ENCODE results near the gene CLPTM1.

The CLPTM1 gene

DNA sequence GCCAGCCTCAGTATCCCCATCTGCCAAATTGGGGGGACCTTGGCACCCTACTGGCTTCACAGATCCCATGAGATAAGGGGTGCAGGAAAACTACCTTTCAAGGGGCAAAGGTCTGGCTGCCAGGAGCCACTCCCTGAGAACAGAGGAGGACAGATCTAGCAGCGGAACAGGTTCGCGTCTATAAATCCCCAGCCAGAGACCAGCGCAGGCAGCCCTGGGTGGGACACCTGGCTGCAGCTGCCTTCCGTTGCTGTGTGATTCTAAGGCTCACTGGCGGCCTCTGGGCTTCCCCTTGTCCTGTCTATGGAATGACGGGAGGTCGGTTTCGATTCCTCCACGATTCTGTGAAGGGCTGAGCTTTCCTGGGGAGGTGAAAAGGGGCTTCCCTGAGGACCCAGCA, 53.4 kb downstream of the CLPTM1 start:
- DNase-seq (ENCODE audit: low read depth in 4 of 4, low spot score in 1 of 4) = no peak

GRCh38 chr19:45009625-45010255, 54.6 kb downstream of the CLPTM1 start:
- no peak for DNase-seq (ENCODE audit: low read depth in 4 of 4, low spot score in 1 of 4)

DNA sequence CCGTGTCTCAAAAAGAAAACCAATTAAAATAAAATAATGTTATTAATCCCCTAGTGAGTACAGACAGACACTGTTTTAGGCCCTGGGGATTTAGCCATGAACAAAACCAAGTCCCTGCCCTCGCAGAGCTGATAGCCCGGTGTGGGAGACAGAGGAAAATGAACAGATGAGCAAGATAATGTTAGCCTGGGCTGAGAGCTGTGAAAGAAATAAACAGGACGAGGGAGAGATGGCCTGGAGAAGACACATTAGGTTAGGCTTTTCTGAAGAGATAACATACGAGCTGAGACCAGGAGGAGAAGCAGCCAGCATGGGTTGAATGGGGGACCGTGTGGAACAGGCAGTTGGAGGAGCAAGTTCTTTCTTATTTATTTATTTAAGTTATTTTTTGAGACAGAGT, 55.1 kb downstream of the CLPTM1 start:
- DNase-seq (ENCODE audit: low read depth in 4 of 4, low spot score in 1 of 4) = no peak

- no peak for DNase-seq (ENCODE audit: low read depth in 4 of 4, low spot score in 1 of 4)
Observed at GRCh38 chr19:45011959-45012358, 56.8 kb downstream of the CLPTM1 start.

- peak; percentile 25 to 38 (median 34) for DNase-seq (ENCODE audit: low read depth in 4 of 4, low spot score in 1 of 4)
Observed at GRCh38 chr19:45016388-45017314, 61.5 kb downstream of the CLPTM1 start.

DNA sequence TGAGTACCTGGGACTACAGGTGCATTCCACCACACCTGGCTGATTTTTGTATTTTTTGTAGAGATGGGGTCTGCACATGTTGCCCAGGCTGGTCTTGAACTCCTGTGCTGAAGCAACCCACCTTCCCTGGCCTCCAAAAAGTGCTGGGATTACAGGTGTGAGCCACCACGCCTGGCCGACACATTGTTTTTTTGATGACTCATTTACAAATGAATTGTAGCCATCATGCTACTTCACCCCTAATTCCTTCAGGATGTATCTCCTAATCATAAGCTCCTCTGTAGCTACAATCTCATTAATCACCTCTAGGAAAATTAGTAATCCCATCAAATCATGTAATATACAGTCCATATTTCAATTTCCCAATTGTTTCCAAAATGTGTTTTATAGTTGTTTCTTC, 64.0 kb downstream of the CLPTM1 start:
- no peak for DNase-seq (ENCODE audit: low read depth in 4 of 4, low spot score in 1 of 4)

DNA sequence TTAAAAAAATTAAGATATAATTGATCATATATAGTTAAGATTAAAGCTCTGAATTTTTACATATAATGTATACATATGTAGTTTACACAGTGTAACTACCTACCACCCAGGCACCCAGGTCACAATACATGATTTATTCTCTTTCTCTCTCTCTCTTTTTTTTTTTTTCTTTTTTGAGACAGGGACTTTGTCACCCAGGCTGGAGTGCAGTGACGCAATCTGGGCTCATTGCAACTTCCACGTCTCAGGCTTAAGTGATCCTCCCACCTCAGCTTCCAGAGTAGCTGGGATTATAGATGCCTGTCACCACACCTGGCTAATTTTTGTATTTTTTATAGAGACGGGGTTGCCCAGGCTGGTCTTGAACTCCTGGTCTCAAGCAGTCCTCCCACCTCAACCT, 64.9 kb downstream of the CLPTM1 start:
- no peak for DNase-seq (ENCODE audit: low read depth in 4 of 4, low spot score in 1 of 4)

DNA sequence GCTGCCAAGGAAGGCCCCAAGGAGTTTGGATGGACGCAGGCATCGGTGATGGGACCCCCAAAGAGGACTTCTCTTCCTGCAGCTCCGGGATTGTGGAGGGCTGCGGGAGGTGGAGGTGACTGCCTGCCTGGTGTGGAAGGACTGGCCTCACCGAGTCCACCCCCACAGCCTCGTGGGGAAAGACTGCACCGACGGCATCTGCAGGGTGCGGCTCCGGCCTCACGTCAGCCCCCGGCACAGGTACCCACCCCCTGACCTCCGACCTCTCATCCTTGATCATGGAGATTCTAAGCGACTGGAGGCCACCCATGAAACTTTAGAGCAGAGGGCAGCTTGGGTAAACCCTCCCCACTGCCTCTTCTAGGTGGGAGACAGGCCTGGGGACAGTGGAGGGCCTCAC, 66.8 kb downstream of the CLPTM1 start:
- DNase-seq (ENCODE audit: low read depth in 4 of 4, low spot score in 1 of 4) = no peak

DNA sequence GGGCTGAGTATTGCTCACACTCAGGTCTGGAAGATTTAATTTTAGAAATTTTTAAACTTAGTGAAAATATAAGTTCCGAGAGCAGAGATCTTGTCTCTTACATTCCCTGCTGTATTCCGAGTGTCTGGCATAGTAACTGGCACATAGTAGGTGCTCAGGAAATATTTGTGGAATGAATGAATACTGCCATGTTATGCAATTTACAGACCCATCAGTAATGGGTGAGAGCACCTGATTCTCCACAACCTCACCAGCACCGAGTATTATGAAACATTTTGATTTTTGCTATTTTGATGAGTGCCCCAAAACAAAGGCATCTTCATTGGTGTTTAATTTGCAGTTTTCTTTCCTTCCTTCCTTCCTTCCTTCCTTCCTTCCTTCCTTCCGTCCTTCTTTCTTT, 67.9 kb downstream of the CLPTM1 start:
- DNase-seq (ENCODE audit: low read depth in 4 of 4, low spot score in 1 of 4) = no peak

DNA sequence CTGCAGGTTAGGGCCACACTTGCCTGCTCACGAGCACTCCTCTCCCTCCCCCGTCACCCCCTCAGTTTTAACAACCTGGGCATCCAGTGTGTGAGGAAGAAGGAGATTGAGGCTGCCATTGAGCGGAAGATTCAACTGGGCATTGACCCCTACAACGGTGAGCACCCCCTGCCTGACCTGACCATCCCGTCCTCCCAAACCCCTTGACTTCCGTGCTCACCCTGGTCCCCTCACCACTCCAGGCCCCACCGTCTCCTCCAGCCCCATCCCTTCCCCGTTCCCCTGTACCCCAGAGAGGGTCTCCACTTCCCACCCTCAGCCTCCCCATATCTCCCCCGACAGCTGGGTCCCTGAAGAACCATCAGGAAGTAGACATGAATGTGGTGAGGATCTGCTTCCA, 70.1 kb downstream of the CLPTM1 start:
- DNase-seq (ENCODE audit: low read depth in 4 of 4, low spot score in 1 of 4) = no peak

DNA sequence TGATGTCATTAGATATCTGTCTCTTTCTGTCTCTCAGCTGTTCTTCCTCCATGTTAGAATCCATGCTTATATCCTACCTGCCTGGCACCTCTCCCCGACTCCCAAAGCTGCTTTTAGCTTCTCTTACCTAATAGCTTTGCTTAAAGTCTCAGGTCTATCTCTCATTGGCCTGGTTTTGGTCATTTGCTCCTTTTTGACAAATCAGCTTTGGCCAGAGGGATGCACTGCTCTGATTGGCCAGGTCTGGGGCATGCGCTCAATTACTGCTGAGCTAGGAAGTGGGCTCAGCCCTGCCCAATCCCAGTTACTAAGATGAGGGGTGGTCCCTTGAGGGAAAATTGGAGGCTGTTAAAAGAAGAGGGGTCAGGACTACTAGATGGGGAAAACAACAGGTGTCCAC, 72.2 kb downstream of the CLPTM1 start:
- DNase-seq (ENCODE audit: low read depth in 4 of 4, low spot score in 1 of 4) = no peak

- DNase-seq (ENCODE audit: low read depth in 4 of 4, low spot score in 1 of 4) = no peak
Observed at GRCh38 chr19:45030825-45031224, 75.6 kb downstream of the CLPTM1 start.

- DNase-seq (ENCODE audit: low read depth in 4 of 4, low spot score in 1 of 4) = no peak
Observed at GRCh38 chr19:45032421-45032820, 77.2 kb downstream of the CLPTM1 start.

DNA sequence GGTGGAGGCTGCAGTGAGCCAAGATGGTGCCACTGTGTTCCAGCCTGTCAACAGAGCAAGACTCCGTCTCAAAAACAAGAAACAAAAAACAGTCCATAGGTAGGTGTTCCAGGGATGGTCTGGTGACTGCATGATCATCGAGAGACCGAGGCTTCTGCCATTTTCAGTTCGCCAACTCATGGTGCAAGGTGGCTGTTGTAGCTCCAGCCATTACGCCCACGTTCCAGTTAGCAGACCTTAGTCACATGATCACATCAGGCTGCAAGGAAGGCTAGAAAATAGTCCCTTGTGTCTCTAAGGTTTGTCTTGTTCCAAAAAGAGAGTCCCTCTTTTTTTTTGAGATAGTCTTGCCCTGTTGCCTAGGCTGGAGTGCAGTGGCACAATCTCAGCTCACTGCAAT, 80.6 kb downstream of the CLPTM1 start:
- no peak for DNase-seq (ENCODE audit: low read depth in 4 of 4, low spot score in 1 of 4)

DNA sequence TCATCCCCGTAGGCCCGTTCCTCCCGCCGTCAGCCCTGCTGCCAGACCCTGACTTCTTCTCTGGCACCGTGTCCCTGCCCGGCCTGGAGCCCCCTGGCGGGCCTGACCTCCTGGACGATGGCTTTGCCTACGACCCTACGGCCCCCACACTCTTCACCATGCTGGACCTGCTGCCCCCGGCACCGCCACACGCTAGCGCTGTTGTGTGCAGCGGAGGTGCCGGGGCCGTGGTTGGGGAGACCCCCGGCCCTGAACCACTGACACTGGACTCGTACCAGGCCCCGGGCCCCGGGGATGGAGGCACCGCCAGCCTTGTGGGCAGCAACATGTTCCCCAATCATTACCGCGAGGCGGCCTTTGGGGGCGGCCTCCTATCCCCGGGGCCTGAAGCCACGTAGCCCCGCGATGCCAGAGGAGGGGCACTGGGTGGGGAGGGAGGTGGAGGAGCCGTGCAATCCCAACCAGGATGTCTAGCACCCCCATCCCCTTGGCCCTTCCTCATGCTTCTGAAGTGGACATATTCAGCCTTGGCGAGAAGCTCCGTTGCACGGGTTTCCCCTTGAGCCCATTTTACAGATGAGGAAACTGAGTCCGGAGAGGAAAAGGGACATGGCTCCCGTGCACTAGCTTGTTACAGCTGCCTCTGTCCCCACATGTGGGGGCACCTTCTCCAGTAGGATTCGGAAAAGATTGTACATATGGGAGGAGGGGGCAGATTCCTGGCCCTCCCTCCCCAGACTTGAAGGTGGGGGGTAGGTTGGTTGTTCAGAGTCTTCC, 82.4 kb downstream of the CLPTM1 start:
- no peak for DNase-seq (ENCODE audit: low read depth in 4 of 4, low spot score in 1 of 4)

- peak; percentile 74 to 85 (median 82) for DNase-seq (ENCODE audit: low read depth in 4 of 4, low spot score in 1 of 4)
Observed at GRCh38 chr19:45038931-45039893, 84.0 kb downstream of the CLPTM1 start, which contains the start of gene CLASRP. Gene CLASRP (plus strand): TSS chr19:45039045. CDS start chr19:45040213, 1,168 bp downstream.

DNA sequence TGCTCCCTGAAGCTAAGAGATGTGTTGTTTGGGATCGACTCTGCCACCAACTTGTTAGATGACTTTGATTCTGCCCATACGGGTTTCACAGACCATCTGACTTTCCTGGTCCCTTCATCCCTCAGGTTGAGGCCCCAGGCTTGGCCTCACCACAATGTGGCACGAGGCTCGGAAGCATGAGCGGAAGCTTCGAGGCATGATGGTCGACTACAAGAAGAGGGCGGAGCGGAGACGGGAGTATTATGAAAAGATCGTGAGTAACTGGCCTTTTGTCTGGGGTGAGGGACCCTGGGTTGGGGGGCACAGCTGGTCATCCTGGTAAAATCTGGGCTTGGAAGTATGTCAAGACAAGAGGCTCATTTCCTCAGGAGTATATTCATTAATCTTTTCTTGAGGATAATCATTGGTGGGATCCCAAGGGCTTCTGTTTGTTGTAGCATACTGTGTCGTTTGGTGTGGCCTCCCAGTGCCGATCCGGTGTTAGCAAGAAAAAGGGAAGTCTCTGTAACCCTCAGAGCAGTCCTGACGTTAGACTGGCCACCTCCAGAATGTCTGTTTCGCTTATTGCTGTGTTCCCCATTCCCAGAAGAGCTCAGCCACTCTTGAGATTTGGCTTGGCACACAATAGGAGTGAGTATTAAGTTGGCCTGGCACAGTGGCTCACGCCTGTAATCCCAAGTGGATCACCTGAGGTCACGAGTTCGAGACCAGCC, 85.0 kb downstream of the CLPTM1 start:
- no peak for DNase-seq (ENCODE audit: low read depth in 4 of 4, low spot score in 1 of 4)

DNA sequence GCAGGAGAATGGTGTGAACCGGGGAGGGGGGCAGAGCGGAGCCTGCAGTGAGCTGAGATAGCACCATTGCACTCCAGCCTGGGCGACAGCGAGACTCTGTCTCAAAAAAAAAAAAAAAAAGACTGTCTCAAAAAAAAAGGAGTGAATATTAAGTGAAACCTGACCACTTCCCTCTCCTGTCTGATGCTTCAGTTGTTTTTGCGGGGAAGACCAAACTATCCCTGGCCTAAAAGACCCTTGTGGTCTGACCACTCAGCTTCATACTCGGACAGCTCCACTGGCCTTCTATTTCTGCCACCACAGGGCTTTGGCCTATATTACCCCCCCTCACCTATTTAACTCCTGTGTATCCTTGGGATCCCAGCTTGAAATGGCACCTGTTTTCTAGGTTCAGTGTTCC, 85.9 kb downstream of the CLPTM1 start:
- no peak for DNase-seq (ENCODE audit: low read depth in 4 of 4, low spot score in 1 of 4)
